Brain microvascular endothelial cell (primary cell): ENCODE measurements around the gene POC1B.

Experiments used
- DNase-seq: peaks from one replicate; pipeline ENCODE4 v3.0.0-alpha.2; 2020
- H3K27ac ChIP-seq: fragments of 250-450 bp; sonication (Bioruptor Pico); 2 replicates; pipeline ENCODE4 v1.5.1; 2020; ENCODE audit warnings: mild to moderate bottlenecking, moderate library complexity
- H3K27me3 ChIP-seq: fragments of 250-450 bp; sonication (Bioruptor Pico); replicated peaks from 2 replicates; pipeline ENCODE4 v1.5.1; 2020; ENCODE audit warnings: mild to moderate bottlenecking
- H3K36me3 ChIP-seq: fragments of 250-450 bp; sonication (Bioruptor Pico); replicated peaks from 2 replicates; pipeline ENCODE4 v1.5.1; 2020; ENCODE audit warnings: mild to moderate bottlenecking
- H3K4me3 ChIP-seq: 2 replicates; pipeline ENCODE4 v1.5.1; 2011; ENCODE audit warnings: low read depth, mild to moderate bottlenecking, control low read depth, low read length, moderate library complexity
- in situ Hi-C: cut with HindIII; loops from 2 replicates; pipeline ENCODE4 v1.10.0; 2017; ENCODE audit warnings: low sequenced_read_pairs, low pct_ligation_motif_present
- TF ChIP-seq, protein P1 (sequence below): IDR thresholded peaks from 2 replicates; pipeline ENCODE4 v1.5.1; 2011; ENCODE audit warnings: low read depth, mild to moderate bottlenecking, moderate library complexity, low read length, control low read depth, inconsistent platforms; ENCODE audit errors: missing control alignments

The POC1B gene

DNA sequence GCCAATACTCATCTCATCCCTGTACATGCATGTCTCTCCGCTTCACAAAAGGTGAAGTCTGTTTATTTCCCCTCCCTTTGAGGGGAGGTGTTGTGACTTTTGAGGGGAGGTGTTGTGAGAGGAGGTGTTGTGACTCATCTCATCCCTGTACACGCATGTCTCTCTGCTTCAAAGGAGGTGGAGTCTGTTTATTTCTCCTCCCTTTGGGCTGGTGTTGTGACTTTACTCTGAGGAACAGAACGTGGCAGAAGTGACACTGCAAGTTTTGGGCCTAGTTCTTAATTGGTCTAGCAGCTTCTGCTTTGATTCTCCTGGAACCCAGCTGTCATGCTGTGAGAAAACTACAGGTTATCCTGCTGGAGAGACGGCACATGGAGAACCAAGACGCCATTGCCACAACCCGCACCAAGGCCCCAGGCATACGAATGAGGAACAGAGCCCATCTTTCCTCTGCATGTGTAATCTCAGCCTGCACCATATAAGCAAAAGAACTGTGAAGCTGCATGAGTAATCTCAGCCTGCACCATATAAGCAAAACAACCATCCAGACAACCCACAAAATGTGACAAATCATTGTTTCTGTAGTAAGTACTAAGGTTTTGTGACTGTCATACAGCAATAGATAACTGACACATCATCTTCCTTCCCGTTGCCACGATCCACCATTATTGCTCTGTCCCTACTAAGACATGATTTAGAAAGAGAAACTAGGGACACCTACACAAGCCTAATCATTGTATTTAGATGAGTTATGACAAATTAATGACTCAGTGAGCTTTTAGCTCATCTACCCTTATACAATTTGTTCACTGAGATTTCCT lies 31.2 kb downstream of the POC1B start:
- TF ChIP-seq, protein P1, sequence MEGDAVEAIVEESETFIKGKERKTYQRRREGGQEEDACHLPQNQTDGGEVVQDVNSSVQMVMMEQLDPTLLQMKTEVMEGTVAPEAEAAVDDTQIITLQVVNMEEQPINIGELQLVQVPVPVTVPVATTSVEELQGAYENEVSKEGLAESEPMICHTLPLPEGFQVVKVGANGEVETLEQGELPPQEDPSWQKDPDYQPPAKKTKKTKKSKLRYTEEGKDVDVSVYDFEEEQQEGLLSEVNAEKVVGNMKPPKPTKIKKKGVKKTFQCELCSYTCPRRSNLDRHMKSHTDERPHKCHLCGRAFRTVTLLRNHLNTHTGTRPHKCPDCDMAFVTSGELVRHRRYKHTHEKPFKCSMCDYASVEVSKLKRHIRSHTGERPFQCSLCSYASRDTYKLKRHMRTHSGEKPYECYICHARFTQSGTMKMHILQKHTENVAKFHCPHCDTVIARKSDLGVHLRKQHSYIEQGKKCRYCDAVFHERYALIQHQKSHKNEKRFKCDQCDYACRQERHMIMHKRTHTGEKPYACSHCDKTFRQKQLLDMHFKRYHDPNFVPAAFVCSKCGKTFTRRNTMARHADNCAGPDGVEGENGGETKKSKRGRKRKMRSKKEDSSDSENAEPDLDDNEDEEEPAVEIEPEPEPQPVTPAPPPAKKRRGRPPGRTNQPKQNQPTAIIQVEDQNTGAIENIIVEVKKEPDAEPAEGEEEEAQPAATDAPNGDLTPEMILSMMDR: no peak
- in situ Hi-C loops: no loop called here
- peak overlapping the region; percentile 22 for H3K27ac ChIP-seq

DNA sequence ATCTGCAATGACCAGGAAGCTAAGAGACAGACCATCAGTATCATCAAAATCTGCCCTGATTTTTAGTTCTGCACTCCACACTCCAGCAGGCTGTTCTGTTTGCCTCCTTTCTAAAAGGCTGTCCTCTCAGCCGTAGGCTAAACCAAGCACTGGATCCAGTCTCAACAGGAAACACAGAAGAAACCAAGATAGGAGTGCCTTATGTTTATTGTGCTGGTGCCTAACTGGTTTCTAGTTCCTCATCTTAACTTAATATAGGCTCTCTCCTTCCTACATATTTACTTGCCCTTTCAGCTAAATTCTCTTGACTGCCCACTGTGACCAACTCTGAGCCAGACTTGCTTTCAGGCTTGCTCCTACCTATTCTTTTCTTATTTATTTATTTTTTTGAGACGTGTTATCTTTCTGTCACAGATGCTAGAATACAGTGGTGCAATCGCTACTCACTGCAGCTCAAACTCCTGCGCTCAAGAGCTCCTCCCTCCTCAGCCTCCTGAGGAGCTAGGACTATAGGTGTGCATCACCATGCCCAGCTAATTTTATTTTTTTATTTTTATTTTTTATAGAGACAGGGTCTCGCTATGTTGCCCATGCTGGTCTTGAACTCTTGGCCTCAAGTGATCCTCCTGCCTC lies 32.1 kb downstream of the POC1B start:
- Histone ChIP-seq H3K4me3 (no peak overlapping the region), H3K27ac (no peak overlapping the region), H3K36me3 (no peaks in the 10 kb centered on the region), H3K27me3 (no peaks in the 10 kb centered on the region)
- in situ Hi-C loops: no loop called here
- TF ChIP-seq, protein P1: no peak
- no peak for DNase-seq

More for the DNA sequence above, 31.2 kb downstream of the POC1B start:
- H3K4me3 ChIP-seq: no peak overlapping the region
- no peaks in the 10 kb centered on the region for H3K27me3 ChIP-seq
- H3K36me3 ChIP-seq: no peaks in the 10 kb centered on the region
- DNase-seq: peak; percentile 54

DNA sequence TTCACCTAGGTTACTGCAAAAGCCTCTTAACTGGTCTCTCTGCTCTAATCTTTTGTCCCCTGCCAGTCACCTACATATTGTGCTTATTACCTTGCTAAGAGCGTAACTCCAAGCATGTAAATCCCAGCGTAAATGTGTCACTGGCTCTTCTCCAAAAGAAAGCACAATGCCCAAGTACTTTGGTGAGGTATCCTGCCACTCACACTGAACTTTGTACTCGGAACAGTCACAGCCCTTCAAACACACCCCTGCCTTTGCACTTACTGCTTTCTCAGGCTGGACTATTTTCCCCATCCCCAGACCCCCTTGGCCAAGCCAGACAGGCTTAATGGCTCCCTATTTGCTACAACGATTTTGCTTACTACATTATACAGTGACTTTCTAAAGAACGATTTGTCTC lies 33.0 kb downstream of the POC1B start:
- Histone ChIP-seq H3K27me3 (no peaks in the 10 kb centered on the region), H3K36me3 (no peaks in the 10 kb centered on the region), H3K4me3 (no peak overlapping the region), H3K27ac (no peak overlapping the region)
- no peak for DNase-seq
- in situ Hi-C loops: no loop called here
- TF ChIP-seq, protein P1: no peak

DNA sequence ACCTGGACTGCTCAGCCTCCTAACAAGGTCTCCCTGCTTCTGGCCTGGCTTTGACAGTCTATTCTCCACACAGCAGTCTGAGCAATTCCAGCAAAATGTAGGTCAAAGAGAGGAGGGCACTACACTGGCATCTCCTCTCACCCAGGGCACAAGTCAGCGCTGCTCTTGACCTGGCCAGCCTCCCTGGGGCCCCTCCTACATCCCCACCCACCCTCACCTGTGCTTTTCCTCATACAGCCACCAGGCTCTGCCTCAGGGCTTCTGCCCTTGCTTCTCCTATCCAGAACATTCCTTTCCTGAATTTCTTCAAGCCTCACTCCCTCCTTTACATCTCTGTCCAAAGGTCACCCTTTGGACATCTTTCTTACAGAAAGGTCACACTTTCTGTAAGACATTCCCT lies 34.9 kb downstream of the POC1B start:
- in situ Hi-C loops: no loop called here
- DNase-seq: no peak
- Histone ChIP-seq H3K27ac (no peak overlapping the region), H3K4me3 (no peak overlapping the region), H3K36me3 (no peaks in the 10 kb centered on the region), H3K27me3 (no peaks in the 10 kb centered on the region)
- TF ChIP-seq, protein P1: no peak

DNA sequence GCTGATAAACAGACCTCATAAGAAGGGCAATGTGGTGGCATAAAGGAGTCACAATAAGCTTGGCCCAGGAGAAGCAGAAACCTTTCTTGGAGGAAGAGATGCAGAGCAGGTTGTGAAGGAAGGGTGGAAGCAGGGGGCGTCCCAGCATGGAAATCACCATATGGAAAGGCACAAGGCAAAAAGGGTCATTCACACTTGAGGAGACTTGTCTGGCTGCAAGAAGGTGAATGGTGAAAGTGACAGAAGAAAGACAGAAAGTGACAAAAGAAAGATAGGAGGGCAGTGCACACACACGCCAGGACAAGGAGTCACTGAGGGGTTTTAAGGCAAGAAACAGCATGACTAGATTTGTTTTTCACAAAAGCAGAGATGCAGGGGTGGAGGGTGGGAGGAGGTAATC lies 39.6 kb downstream of the POC1B start:
- DNase-seq: no peak
- Histone ChIP-seq H3K27me3 (no peaks in the 10 kb centered on the region), H3K36me3 (no peaks in the 10 kb centered on the region), H3K27ac (no peak overlapping the region), H3K4me3 (no peak overlapping the region)
- in situ Hi-C loops: no loop called here
- TF ChIP-seq, protein P1: no peak
